GM18508 (cell line): ENCODE results near the gene SORCS2.
"Not testable (repeated sequence)": the region's sequence is repeated elsewhere in the genome, so short reads cannot be mapped to it uniquely, and the experiment has no call there.

ENCODE experiments used
- ATAC-seq: cut with Tn5 transposase; IDR thresholded peaks from one replicate; pipeline ENCODE4 v1.9.1; 2021; ENCODE audit warnings: moderate number of reproducible peaks; ENCODE audit not compliant: insufficient read depth, unreplicated experiment

SORCS2 gene

GRCh38 chr4:7577361-7578039 lies 385.2 kb downstream of the SORCS2 start:
- ATAC-seq = not testable (repeated sequence)

- no peak for ATAC-seq
These were observed 389.1 kb downstream of the SORCS2 start for GRCh38 chr4:7581477-7581876.

DNA sequence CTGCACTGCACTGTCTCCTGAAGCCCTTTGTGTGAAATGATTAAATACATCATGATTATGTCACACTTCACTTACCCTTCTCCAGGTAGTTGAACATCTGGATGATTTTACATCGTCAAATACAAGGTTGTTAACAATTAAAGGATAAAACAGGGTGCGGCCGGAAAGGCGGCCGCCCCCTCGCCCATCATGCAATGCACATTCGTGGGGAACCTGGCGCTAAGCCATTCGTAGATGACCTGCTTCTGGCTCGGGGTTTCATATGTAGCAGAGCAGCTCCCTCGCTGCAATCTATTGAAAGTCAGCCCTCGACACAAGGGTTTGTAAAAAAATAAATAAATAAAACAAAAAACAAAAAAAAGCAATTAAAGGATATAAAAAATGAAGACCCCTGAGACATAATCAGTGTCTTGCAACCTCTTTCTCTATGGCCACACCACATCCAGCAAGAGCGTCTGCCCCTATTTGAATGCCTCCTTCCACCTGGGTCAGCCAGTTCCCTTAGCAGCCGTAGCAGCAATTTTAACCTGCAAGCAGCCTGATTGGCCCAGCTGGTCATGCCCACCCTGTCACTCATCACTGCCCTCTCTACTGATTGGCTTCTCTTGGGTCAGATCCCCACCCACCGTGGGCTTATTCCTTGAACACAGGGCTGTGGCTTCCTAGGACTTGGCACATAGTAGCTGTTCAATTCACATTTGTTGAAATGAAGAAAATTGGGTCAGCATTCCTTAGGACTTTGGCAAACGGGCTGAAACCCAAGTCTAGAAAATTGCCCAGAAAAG lies 390.2 kb downstream of the SORCS2 start:
- ATAC-seq = no peak

DNA sequence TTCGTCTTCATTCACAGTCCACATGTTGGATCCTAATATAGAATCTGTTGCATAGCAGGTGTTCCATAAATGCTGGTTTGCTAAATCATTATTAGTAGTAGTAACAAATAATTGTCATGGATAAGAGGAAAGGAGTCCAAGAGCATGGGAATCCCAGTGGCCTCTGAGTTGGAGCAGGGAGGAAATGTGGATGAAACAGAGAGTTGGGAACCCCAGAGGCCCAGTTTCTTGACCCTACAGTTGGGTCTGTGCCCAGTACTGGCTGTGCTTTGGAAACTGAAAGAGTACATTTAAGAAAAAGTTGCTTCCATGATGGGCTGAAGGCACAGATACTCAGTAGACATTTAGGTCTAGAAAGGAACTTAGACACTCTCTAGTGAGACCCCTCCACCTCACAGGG lies 391.8 kb downstream of the SORCS2 start:
- no peak for ATAC-seq

- ATAC-seq = no peak
These were observed 392.3 kb downstream of the SORCS2 start for GRCh38 chr4:7584606-7585159.

DNA sequence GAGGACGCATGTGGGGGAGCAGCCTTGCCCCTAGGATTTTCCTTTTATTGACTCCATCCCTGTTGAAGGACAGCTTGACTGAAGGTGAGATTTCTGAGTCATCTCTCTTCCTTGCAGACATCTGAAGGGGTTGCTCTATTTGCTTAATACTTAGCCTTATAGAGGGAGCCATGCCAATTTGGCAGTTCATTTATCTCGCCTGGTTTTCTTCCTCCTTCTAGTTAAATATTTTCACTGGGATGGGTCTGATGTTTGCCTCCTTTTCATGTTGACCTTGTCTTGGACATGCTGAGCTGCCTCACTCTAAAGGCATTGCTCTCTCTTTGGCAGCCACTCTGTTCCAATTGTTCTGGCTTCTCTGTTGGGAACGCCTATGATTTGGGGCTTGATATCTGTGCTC lies 393.4 kb downstream of the SORCS2 start:
- no peak for ATAC-seq

DNA sequence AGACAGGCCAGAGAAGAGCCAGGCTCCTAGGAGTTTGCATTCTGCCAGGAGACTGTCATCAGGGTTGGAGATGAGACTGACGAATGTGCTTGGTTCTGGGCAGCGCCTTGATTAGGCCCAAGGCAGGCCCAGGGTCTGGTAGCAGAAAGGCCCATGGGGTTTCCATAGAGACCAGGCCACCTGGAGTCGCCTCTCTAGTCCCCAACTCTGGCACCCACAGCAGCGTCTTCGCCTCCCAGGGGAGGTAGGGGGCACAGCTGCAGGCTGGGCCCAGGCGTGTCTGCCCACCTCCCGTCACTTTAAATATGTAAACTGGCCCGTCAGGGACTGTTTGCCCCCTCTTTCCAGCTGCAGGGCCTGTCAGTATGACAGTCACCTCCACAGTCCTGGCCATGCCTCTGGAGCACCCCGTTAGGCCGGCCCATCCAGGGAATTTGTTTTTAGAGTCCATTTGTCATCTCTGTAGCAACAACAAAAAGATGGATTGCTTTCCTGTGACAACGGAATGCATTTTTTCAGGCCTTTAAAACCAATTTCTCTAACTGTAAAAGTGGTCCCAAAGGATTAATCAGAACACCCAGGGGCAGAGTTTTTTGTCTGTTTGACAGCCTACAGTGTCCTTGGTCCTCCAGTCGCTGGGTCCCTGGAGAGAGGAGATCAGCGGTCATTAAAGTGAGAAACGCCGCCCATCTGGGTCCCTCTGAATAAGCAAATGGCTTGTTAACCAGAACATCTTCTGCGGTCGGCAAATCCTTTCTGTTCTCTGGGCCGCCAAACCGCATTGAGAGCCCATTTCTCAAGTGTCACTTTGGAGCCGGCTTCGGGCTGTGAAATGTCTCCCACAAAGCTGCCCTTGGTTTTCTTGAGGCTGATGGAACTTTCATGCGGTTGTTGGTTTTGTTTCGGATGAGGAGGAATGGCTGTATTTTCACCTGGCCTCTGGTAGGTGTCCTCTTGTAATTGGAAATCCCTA lies 395.4 kb downstream of the SORCS2 start:
- no peak for ATAC-seq

- ATAC-seq = no peak
These were observed 397.9 kb downstream of the SORCS2 start for GRCh38 chr4:7590189-7590588.

DNA sequence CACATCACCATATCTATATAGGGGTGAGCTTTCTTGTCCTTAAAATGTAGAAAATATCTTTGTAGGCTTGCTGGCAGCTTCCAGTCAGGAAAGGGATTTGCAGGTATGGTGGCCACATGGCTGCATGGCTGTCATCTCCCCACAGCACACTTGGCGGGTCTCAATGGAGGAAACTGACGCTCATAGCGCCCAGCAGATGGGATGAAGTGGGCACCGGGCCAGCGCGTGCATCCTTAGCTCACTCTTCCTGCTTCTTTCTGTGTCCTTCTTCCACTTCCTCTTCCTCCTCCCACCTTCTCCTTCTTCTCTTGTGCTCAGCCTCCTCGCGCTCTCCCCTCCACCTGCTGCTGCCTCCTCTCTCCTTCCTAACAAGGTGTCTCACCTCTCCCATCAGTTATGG lies 398.6 kb downstream of the SORCS2 start:
- no peak for ATAC-seq

GRCh38 chr4:7591409-7592053 lies 399.2 kb downstream of the SORCS2 start:
- no peak for ATAC-seq

- no peak for ATAC-seq
These were observed 401.5 kb downstream of the SORCS2 start for GRCh38 chr4:7593646-7594412.

DNA sequence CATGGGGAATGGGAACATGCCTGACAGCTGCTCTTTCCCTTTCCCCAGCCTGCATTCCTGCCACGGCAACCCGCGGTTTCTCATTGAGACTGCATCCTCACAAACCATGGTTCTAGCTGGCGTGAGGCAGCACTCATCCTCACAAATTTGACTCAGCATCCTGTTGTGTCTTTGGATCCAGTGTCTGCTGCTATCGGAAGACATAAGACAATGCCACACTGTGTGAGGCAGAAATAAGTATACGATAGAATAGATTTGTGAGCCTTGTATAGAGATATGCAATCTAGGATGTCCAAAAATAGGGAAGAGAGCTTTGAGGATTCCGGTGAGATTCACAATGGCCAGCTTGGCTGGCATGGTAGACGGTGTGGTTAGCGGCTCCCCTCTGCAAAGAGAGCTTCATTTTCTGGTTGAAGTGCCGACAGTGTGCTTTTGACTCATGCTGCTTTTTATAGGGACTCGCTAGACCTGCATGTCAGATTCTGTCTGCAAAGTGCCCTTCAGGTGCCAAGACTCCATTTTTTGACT lies 403.7 kb downstream of the SORCS2 start:
- ATAC-seq = no peak

DNA sequence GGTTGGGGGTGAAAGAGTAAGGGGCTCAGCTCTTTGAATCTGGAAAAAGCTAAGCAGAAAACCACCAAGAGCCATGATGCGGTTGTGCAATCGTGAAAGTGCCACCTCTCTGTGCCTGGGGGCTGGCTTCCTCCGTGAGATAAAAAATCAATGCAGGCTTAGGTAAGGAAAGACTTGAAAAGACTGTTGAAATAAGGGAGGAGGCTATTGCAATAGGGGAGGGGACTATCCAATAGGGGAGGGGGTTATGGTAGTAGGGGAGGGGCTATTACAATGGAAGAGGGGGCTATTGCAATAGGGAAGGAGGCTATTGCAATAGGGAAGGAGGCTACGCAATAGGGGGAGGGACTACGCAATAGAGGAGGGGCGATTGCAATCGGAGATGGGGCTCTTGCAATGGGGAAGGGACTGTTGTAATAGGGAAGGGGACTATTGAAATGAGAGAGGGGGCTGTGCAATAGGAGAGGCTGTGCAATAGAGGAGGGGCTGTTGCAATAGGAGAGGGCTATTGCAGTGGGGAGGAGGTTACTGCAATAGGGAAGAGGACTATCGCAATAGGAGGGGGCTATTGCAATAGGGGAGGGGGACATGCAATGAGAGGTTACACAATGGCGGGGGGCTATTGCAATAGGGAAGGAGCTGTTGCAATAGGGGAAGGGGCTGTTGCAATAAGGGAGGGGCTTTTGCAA lies 404.7 kb downstream of the SORCS2 start:
- ATAC-seq = no peak

DNA sequence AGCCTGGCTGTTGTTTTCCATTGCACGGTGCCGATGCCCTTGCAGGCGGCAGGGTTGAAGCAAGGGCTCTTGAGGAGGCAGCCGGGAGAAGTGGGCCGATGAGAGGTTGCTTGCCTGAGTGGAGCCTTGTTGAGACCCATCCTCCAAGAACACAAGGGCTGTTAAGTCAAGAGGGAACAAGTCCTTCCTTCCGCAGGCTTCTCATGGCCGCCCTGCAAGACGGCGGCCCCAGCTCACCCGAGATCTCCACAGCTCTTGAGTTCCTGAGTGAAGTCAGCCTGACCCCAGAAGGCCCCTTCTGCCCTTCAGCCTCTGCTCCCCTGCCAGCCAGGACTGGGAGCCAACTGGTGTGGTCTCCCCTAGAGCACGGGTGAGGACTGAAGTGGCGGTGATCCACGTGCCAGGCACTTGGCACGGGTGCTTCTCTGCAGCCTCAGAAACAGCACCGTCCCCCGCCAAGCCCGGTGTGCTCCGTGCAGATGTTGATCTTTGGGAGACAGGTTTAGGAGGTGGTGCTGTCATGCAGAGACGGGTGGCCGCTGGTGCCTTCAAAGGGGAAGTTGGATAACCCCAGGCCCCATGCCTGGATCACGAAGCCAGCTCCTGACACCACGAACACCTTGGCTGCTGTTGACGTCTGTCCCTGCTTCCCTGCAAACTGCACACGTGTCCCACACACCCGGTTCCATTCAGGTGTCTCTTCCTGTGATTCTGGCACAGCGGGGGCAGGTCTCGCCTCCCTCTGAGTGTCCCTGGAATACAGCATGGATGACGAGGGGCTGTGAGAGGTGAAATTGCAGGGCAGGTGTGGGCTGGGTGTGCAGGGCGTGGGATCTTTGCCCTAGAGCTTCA lies 406.8 kb downstream of the SORCS2 start:
- ATAC-seq = no peak

- ATAC-seq = no peak
These were observed 407.9 kb downstream of the SORCS2 start for GRCh38 chr4:7600247-7600646.

DNA sequence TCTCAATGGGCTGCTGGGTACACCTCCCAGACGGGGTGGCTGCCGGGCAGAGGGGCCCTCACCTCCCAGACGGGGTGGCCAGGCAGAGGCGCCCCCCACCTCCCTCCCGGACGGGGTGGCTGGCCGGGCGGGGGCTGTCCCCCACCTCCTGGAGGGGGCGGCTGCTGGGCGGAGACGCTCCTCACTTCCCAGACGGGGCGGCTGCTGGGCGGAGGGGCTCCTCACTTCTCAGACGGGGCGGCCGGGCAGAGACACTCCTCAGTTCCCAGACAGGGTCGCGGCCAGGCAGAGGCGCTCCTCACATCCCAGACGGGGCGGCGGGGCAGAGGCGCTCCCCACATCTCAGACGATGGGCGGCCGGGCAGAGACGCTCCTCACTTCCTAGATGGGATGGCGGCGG lies 409.8 kb downstream of the SORCS2 start:
- ATAC-seq = not testable (repeated sequence)

GRCh38 chr4:7607156-7607910 lies 415.0 kb downstream of the SORCS2 start:
- no peak for ATAC-seq
